Heart right ventricle (tissue), 16 donors: Measurements from ENCODE around the gene TDRD6. TPM values are rescaled to one million over a fixed set of nuclear protein-coding genes. Genes with fewer than 3 reads are reported as not detected.

Source experiments
- ATAC-seq, 8 donors: fragments of 200-7000 bp; cut with Tn5 transposase; one replicate each; pipeline ENCODE4 v1.9.1; 2020; ENCODE audit warnings: mild to moderate bottlenecking in 8 of 8, moderate library complexity in 8 of 8, moderate number of reproducible peaks in 1 of 8
- DNase-seq, 2 donors: peaks; one replicate each; pipeline ENCODE4 v3.0.0-alpha.2; 2020
- H3K27ac ChIP-seq, 10 donors: fragments of 200-600 bp; sonication (generic) in 2 of 10; one replicate each; pipeline versions ENCODE4 v1.5.0 to v1.8.0; 2020 to 2022; ENCODE audit warnings: mild to moderate bottlenecking in 3 of 10
- H3K27me3 ChIP-seq, 7 donors: fragments of 200-600 bp; one replicate each; pipeline ENCODE4 v1.8.0; 2021 to 2022; ENCODE audit warnings: mild to moderate bottlenecking in 2 of 7
- H3K36me3 ChIP-seq, 9 donors: fragments of 200-600 bp; sonication (generic) in 1 of 9; one replicate each; pipeline versions ENCODE4 v1.5.0 to v1.8.0; 2020 to 2022; ENCODE audit warnings: mild to moderate bottlenecking in 2 of 9
- H3K4me1 ChIP-seq, 9 donors: fragments of 200-600 bp; sonication (generic) in 1 of 9; one replicate each; pipeline versions ENCODE4 v1.5.0 to v1.8.0; 2020 to 2022; ENCODE audit warnings: mild to moderate bottlenecking in 4 of 9
- H3K4me3 ChIP-seq, 10 donors: fragments of 200-600 bp; sonication (generic) in 2 of 10; one replicate each; pipeline versions ENCODE4 v1.5.0 to v1.8.0; 2020 to 2022; ENCODE audit warnings: mild to moderate bottlenecking in 7 of 10, moderate library complexity in 2 of 10
- H3K9me3 ChIP-seq, 11 donors: fragments of 200-600 bp in 10 of 11; sonication (generic) in 2 of 11; one replicate each; pipeline versions ENCODE4 v1.5.0 to v1.8.0; 2013 to 2022; ENCODE audit warnings: mild to moderate bottlenecking in 2 of 11, control low read depth in 1 of 11, moderate library complexity in 1 of 11
- CTCF ChIP-seq, 9 donors: fragments of 200-600 bp; sonication (generic) in 2 of 9; IDR thresholded peaks; one replicate each; pipeline versions ENCODE4 v1.5.0 to v1.8.0; 2021 to 2022; ENCODE audit warnings: antibody characterized with exemption in 9 of 9, mild to moderate bottlenecking in 5 of 9, moderate library complexity in 1 of 9
- WGBS, 2 donors: extraction: QIAGEN DNeasy Blood & Tissue Kit; methylation state at CpG; one replicate each; pipeline ENCODE4 v1.1.7; 2013; ENCODE audit warnings: inconsistent platforms in 1 of 2; 5-methylcytosine and 5-hydroxymethylcytosine counted together
- intact Hi-C, 10 donors: fragments of 100-400 bp; cut with DNase I; formaldehyde crosslinking; loops; one replicate each; pipeline versions ENCODE4 v1.11.1 to v1.14.2; 2022
- polyA plus RNA-seq, 2 donors: library from polyadenylated mRNA; stranded (reverse); fragments of 200-250 nt; gene quantifications; one replicate each; pipeline ENCODE4 v1.2.3, GENCODE V29; 2013
- total RNA-seq, 10 donors: library from RNA; stranded (reverse); fragmentation: NEBNext Ultra II Directional in 3 of 10; extraction: Animal tissue kit (Norgen Biotek cat#: 25700) in 3 of 10; gene quantifications; one replicate each; pipeline versions ENCODE4 v1.2.1 to v1.2.4, GENCODE V29; 2021 to 2023
- donor health status: Arrhythmogenic right ventricular cardiomyopathy.
- donor health status: ischemic (EF 13 %, LVEDD 7.1; RV severe dilation, severe dysfunction).
- donor health status: healthy with polysubstance abuse.
- donor health status: DM: no; HTN: yes; CAD: no.
- donor health status: DM: no; HTN: no; CAD: no.
- donor health status: ischemic (EF 25% LVEDD 6.9; RV normal size, moderate dysfunction).
- donor health status: ischemic (EF 25% LVEDD 5.7; RV mildly dilated, moderate dysfunction).
- donor health status: healthy.
- donor health status: DM: yes; HTN: yes; CAD: no.
- donor health status: Ischemic cardiomyopathy.
- donor health status: ischemic (EF 35%, LVEDD 5.7; RV mildly dilated, moderate dysfunction).
- donor health status: nonischemic (EF 11% LVEDD 7.7; RV severe dilation, severe dysfunction).
- donor health status: DM: yes; HTN: yes; CAD: no.
- donor health status: PGD.
- donor health status: ischemic (EF 29% LVEDD 5.4; RV normal size, mild dysfunction).
- donor health status: nonischemic (EF 23%, LVEDD 6.1; RV moderate dilation, normal function).

Gene TDRD6
- total and polyA plus RNA-seq, 12 donors = 0.10 to 1.4 (median 0.54) TPM

DNA sequence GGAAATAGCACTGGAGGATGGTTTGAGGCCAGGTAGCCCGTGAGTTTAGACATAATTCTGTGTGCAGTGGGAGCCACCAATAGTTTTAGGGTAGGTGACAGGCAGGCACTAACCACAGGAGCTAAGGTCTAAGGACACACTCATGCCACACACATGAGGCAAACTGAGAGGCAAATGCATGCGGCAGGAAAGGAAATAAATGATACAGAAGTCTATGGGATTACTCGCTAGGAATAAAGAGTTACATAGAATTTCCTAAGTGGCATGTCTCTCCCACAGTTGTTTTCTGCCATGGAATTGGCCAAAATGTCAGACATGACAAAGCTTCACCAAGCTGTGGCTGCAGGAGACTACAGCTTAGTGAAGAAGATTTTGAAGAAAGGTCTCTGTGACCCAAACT, 64.0 kb downstream of the TDRD6 start:
- Histone ChIP-seq H3K27me3 (no peaks in the 10 kb centered on the region), H3K9me3 (no peaks in the 10 kb centered on the region), H3K4me1 (peaks cover 0 to 3% (median 2%) of the 10 kb centered on the region in 9 donors), H3K4me3 (no peak overlapping the region), H3K27ac (no peak overlapping the region), H3K36me3 (no peaks in the 10 kb centered on the region)
- intact Hi-C loops = no loop called here
- no peak for DNase-seq
- no peak for TF ChIP-seq CTCF (IDR thresholded peaks at IDR 0.05)
- no peak for ATAC-seq
- WGBS, 2 donors = 75 to 87% methylated on average over 3 of the region's 3 CpGs

Other genes with a start within 250 kb of the TDRD6 start
- gene RCAN2, start 196.4 kb upstream of the TDRD6 start, total RNA-seq = 100 to 1,000 TPM; 291 to 352 (median 299) TPM
- 10 to 100 TPM; 51.0 to 85.4 TPM for gene RCAN2, start 196.4 kb upstream of the TDRD6 start, polyA plus RNA-seq
- 1 to 10 TPM; 4.1 to 7.5 (median 4.7) TPM for gene CYP39A1, start 35.1 kb upstream of the TDRD6 start, total RNA-seq
- gene CYP39A1, start 35.1 kb upstream of the TDRD6 start, polyA plus RNA-seq = 1 to 10 TPM; 2.9 to 4.0 TPM
- 10 to 100 TPM in 8 of 10 donors, 1 to 10 TPM in 2; 8.4 to 20.3 (median 13.9) TPM for gene SLC25A27, start 34.9 kb upstream of the TDRD6 start, total RNA-seq
- 10 to 100 TPM in 1 of 2 donors, 1 to 10 TPM in 1; 5.8 to 82.7 TPM for gene SLC25A27, start 34.9 kb upstream of the TDRD6 start, polyA plus RNA-seq
- 1 to 10 TPM in 1 of 10 donors, under 1 TPM in 3, not detected in 6; 0.12 to 4.0 (median 0.25) TPM for gene PLA2G7, start 47.5 kb downstream of the TDRD6 start, total RNA-seq
- gene PLA2G7, start 47.5 kb downstream of the TDRD6 start, polyA plus RNA-seq = under 1 TPM; 0.12 to 0.29 TPM
- gene ANKRD66, start 59.0 kb downstream of the TDRD6 start, total RNA-seq = not detected
- gene ANKRD66, start 59.0 kb downstream of the TDRD6 start, polyA plus RNA-seq = not detected
- not detected for gene MEP1A, start 105.5 kb downstream of the TDRD6 start, total RNA-seq
- not detected for gene MEP1A, start 105.5 kb downstream of the TDRD6 start, polyA plus RNA-seq
- 10 to 100 TPM; 27.1 to 92.1 (median 35.4) TPM for gene ADGRF5, start 234.1 kb downstream of the TDRD6 start, total RNA-seq
- 10 to 100 TPM; 28.8 to 44.7 TPM for gene ADGRF5, start 234.1 kb downstream of the TDRD6 start, polyA plus RNA-seq